K562 (cell line): Measurements from ENCODE around the gene HAPLN2. TPM values are rescaled to one million over a fixed set of nuclear protein-coding genes. Genes with fewer than 3 reads are reported as not detected.
A peak's percentile ranks its signal among the peaks of the same experiment; 100 is the strongest.

Experiments used
- ATAC-seq: fragments of 200-7000 bp; cut with Tn5 transposase; 3 replicates; pipeline ENCODE4 v1.9.1; 2020; ENCODE audit warnings: moderate library complexity
- BruUV-seq: library from RNA; stranded (reverse); fragments of 400-500 nt; replicated peaks from 2 replicates; lab custom pipeline; 2021; lab: Mats Ljungman, UMichigan
- CTCF ChIA-PET: fragments of 300-600 bp; formaldehyde crosslinking; extraction: SDS; loops from one replicate; lab custom pipeline; 2021; ENCODE audit warnings: low intra/inter-chr PET ratio; lab: Yijun Ruan, JAX
- POLR2A ChIA-PET: fragments of 300-600, 350-650 bp; sonication (Branson Sonifier 250); formaldehyde crosslinking; extraction: SDS; loops from one replicate; lab custom pipeline; 2021; ENCODE audit warnings: antibody characterized with exemption, inconsistent platforms; lab: Yijun Ruan, JAX
- DNase-seq, 4 experiments: peaks; one replicate each; pipeline versions ENCODE4 v3.0.0 to v3.0.0-alpha.2; 2011 to 2018; ENCODE audit warnings: low spot score in 3 of 4, mixed read lengths in 3 of 4; ENCODE audit errors: extremely low read depth in 1 of 4
- FAIRE-seq: peaks from 2 replicates; lab custom pipeline; 2011; peaks lifted over from hg19 to GRCh38; lab: Jason Lieb, UNC
- H2AFZ ChIP-seq: 2 replicates; pipeline ENCODE4 v1.6.0; 2011; ENCODE audit warnings: low read depth, low read length, control low read depth, inconsistent platforms
- H3K27ac ChIP-seq: fragments of 200-600 bp; 3 replicates; pipeline ENCODE4 v1.8.0; 2011; ENCODE audit warnings: low read depth, mild to moderate bottlenecking, control low read depth, inconsistent platforms, low read length, moderate library complexity, mixed read lengths; ENCODE audit errors: extremely low read depth
- H3K27me3 ChIP-seq, 2 experiments: fragments of 300-600 bp in 1 of 2; 2 replicates in 1 of 2; 3 replicates in 1 of 2; pipeline versions ENCODE4 v1.6.0 to v1.8.0; 2011; ENCODE audit warnings: inconsistent platforms in 2 of 2, low read length in 2 of 2, mild to moderate bottlenecking in 1 of 2, mixed read lengths in 1 of 2, moderate library complexity in 1 of 2; ENCODE audit not compliant: control insufficient read depth in 2 of 2, insufficient read depth in 2 of 2
- H3K36me3 ChIP-seq: fragments of 300-600 bp; 3 replicates; pipeline ENCODE4 v1.8.0; 2011; ENCODE audit warnings: mild to moderate bottlenecking, low read length, inconsistent platforms; ENCODE audit not compliant: control insufficient read depth, insufficient read depth
- H3K4me1 ChIP-seq, 2 experiments: fragments of 200-600 bp in 1 of 2; replicated peaks in 1 of 2; 2 replicates in 1 of 2; 3 replicates in 1 of 2; pipeline versions ENCODE4 v1.5.1 to v1.8.0; 2011; ENCODE audit warnings: inconsistent platforms in 2 of 2, low read length in 2 of 2, mild to moderate bottlenecking in 1 of 2, mixed read lengths in 1 of 2, moderate library complexity in 1 of 2; ENCODE audit not compliant: control insufficient read depth in 2 of 2, insufficient read depth in 2 of 2
- H3K4me2 ChIP-seq: 2 replicates; pipeline ENCODE4 v1.6.1; 2011; ENCODE audit warnings: low read length, control low read depth, inconsistent platforms, mixed read lengths; ENCODE audit not compliant: insufficient read depth
- H3K4me3 ChIP-seq: fragments of 200-600 bp; sonication (generic), shearing (Covaris generic); 2 replicates; pipeline ENCODE4 v1.5.1; 2016; ENCODE audit warnings: control low read depth, inconsistent platforms
- H3K79me2 ChIP-seq: fragments of 200-600 bp; 3 replicates; pipeline ENCODE4 v1.8.0; 2011; ENCODE audit warnings: low read length, inconsistent platforms; ENCODE audit not compliant: control insufficient read depth, insufficient read depth
- H3K9ac ChIP-seq, 2 experiments: 2 replicates each; pipeline versions ENCODE4 v1.6.0 to v1.6.1; 2011; ENCODE audit warnings: low read depth in 2 of 2, low read length in 2 of 2, control low read depth in 1 of 2, inconsistent platforms in 1 of 2, mild to moderate bottlenecking in 1 of 2, mixed read lengths in 1 of 2; ENCODE audit not compliant: insufficient read depth in 1 of 2
- H3K9me1 ChIP-seq: one replicate; pipeline ENCODE4 v1.6.0; 2011; ENCODE audit warnings: inconsistent platforms, mild to moderate bottlenecking, low read length, moderate library complexity; ENCODE audit not compliant: control insufficient read depth, insufficient read depth
- H3K9me3 ChIP-seq: replicated peaks from 2 replicates; pipeline ENCODE4 v1.5.1; 2011; ENCODE audit warnings: low read depth, low read length, inconsistent platforms; ENCODE audit not compliant: control insufficient read depth, insufficient read depth
- H4K20me1 ChIP-seq: replicated peaks from 2 replicates; pipeline ENCODE4 v1.6.1; 2011; ENCODE audit warnings: low read length, inconsistent platforms, mixed read lengths; ENCODE audit not compliant: control insufficient read depth, insufficient read depth
- CREB3L1 ChIP-seq: fragments of 450-650 bp; IDR thresholded peaks from 2 replicates; pipeline ENCODE4 v1.6.1; 2014; ENCODE audit warnings: low read depth, mild to moderate bottlenecking, moderate library complexity, borderline replicate concordance
- KLF1 ChIP-seq: fragments of 450-650 bp; IDR thresholded peaks from 2 replicates; pipeline ENCODE4 v1.6.1; 2016; ENCODE audit warnings: missing genetic modification characterization, missing compliant biosample characterization
- ZNF445 ChIP-seq: fragments of 250-450 bp; sonication (Bioruptor Pico); IDR thresholded peaks from 2 replicates; pipeline ENCODE4 v1.4.0; 2020; ENCODE audit warnings: low read depth, mild to moderate bottlenecking, moderate library complexity
- WGBS: fragments of 100-300 bp; shearing (Covaris generic); methylation state at CpG from one replicate; pipeline ENCODE4 v1.1.6; 2016; ENCODE audit warnings: low coverage, mixed read lengths; ENCODE audit not compliant: insufficient coverage; ENCODE audit errors: missing lambda C conversion rate; 5-methylcytosine and 5-hydroxymethylcytosine counted together
- in situ Hi-C: fragments of 300-500 bp; cut with MboI; formaldehyde crosslinking; loops from 4 replicates; pipeline ENCODE4 v1.15.0; 2018; ENCODE audit warnings: inconsistent platforms, mixed read lengths
- intact Hi-C: fragments of 100-400 bp; cut with micrococcal nuclease; formaldehyde crosslinking; loops from 2 replicates; pipeline ENCODE4 v1.14.2; 2022
- polyA plus RNA-seq, 8 experiments: library from polyadenylated mRNA; depleted of rRNA in 4 of 8; stranded (reverse) in 5 of 8; unstranded in 3 of 8; fragments of >200 nt; fragmentation: Nextera tagmentation in 2 of 8; fragmentation: Illumina TruSeq in 1 of 8; extraction: Ambion mirVana in 2 of 8; extraction: Trizol in 1 of 8; gene quantifications; 2 replicates each; pipeline versions ENCODE4 v1.2.1 to v1.2.3, GENCODE V29; 2011 to 2014; ENCODE audit warnings: inconsistent platforms in 1 of 8, missing spikeins in 1 of 8
- total RNA-seq, 7 experiments: library from RNA; depleted of rRNA in 6 of 7; stranded (reverse); fragments of >200 nt in 6 of 7; fragmentation: Illumina TruSeq in 2 of 7; extraction: Trizol in 2 of 7; gene quantifications; 2 replicates each; pipeline versions ENCODE4 v1.2.1 to v1.2.3, GENCODE V29; 2011 to 2021; ENCODE audit warnings: low replicate concordance in 1 of 7

The HAPLN2 gene
- total and polyA plus RNA-seq, 9 of the 15 experiments (the other 6 are each of a cell fraction or from before 2014, with no cell fraction given) = 0.14 to 5.2 (median 3.8) TPM; not detected in 4

GRCh38 chr1:156586892-156587477 lies 32.2 kb upstream of the HAPLN2 start:
- H3K9me1 ChIP-seq = no peaks in the 10 kb centered on the region
- H3K27ac ChIP-seq = no peak overlapping the region
- ChIA-PET POLR2A (interaction anchor here (0.9 to 1.2 kb wide), 3 partner anchors 9 to 22 kb away, joined by 4 read pairs; no protein-coding TSS in a partner anchor), CTCF (interaction anchor here (4.6 kb wide), 1 partner anchor 21 kb away, joined by 77 read pairs; no protein-coding TSS in a partner anchor)
- ATAC-seq = no peak
- H3K4me2 ChIP-seq = no peak overlapping the region
- 63% methylated on average over 3 of the region's 3 CpGs for WGBS
- TF ChIP-seq KLF1 (tag) (peak; percentile 91), ZNF445 (CRISPR knock-in tag) (no peak), CREB3L1 (peak; percentile 87; the same call in 1 of the 2 replicates)
- H4K20me1 ChIP-seq = no peaks in the 10 kb centered on the region
- H3K9ac ChIP-seq = no peak overlapping the region
- intact Hi-C loops = no loop called here
- no peaks in the 10 kb centered on the region for H3K9me3 ChIP-seq
- H2AFZ ChIP-seq = no peak overlapping the region
- H3K36me3 ChIP-seq = no peaks in the 10 kb centered on the region
- FAIRE-seq = no peak
- BruUV-seq = no TSS peak
- H3K27me3 ChIP-seq = no peaks in the 10 kb centered on the region
- no peak overlapping the region for H3K4me3 ChIP-seq
- H3K79me2 ChIP-seq = peaks cover 7% of the 10 kb centered on the region
- peaks cover 7 to 10% of the 10 kb centered on the region in 2 experiments; a peak in 4 of 5 replicates for H3K4me1 ChIP-seq
- DNase-seq = no peak
- in situ Hi-C loops = no loop called here
